BLaER1 (cell line): Measurements from ENCODE around the gene C3.

Experiments used
- H3K27ac ChIP-seq: shearing (Covaris generic); formaldehyde crosslinking; 2 replicates; pipeline ENCODE4 v1.8.1; 2022
- H3K27me3 ChIP-seq: shearing (Covaris generic); formaldehyde crosslinking; 2 replicates; pipeline ENCODE4 v1.8.1; 2022
- H3K36me3 ChIP-seq: shearing (Covaris generic); formaldehyde crosslinking; 2 replicates; pipeline ENCODE4 v1.8.1; 2022
- H3K4me1 ChIP-seq: shearing (Covaris generic); formaldehyde crosslinking; 2 replicates; pipeline ENCODE4 v1.8.1; 2022
- H3K4me2 ChIP-seq: shearing (Covaris generic); formaldehyde crosslinking; 2 replicates; pipeline ENCODE4 v1.8.1; 2022
- H3K4me3 ChIP-seq: shearing (Covaris generic); formaldehyde crosslinking; 2 replicates; pipeline ENCODE4 v1.8.1; 2022
- H3K9ac ChIP-seq: shearing (Covaris generic); formaldehyde crosslinking; 2 replicates; pipeline ENCODE4 v1.8.1; 2022
- H3K9me3 ChIP-seq: shearing (Covaris generic); formaldehyde crosslinking; 2 replicates; pipeline ENCODE4 v1.8.1; 2022
- H4K20me1 ChIP-seq: shearing (Covaris generic); formaldehyde crosslinking; 2 replicates; pipeline ENCODE4 v1.8.1; 2022
- Cebpa-rat ChIP-seq: shearing (Covaris generic); IDR thresholded peaks from 2 replicates; pipeline ENCODE4 v1.8.1; 2022

C3 gene

GRCh38 chr19:6708346-6708745 lies 12.1 kb downstream of the C3 start:
- Histone ChIP-seq H3K4me2 (no peak overlapping the region), H3K27ac (no peak overlapping the region), H3K9me3 (no peaks in the 10 kb centered on the region), H3K4me3 (no peak overlapping the region), H3K36me3 (no peaks in the 10 kb centered on the region), H3K4me1 (no peaks in the 10 kb centered on the region), H3K27me3 (peaks cover 49% of the 10 kb centered on the region), H3K9ac (no peak overlapping the region), H4K20me1 (no peaks in the 10 kb centered on the region)
- no peak for TF ChIP-seq Cebpa-rat

GRCh38 chr19:6707658-6708018 lies 12.8 kb downstream of the C3 start:
- Histone ChIP-seq H3K4me3 (no peak overlapping the region), H3K27me3 (peaks cover 49% of the 10 kb centered on the region), H4K20me1 (no peaks in the 10 kb centered on the region), H3K4me1 (no peaks in the 10 kb centered on the region), H3K4me2 (no peak overlapping the region), H3K9me3 (no peaks in the 10 kb centered on the region), H3K36me3 (no peaks in the 10 kb centered on the region), H3K9ac (no peak overlapping the region), H3K27ac (no peak overlapping the region)
- TF ChIP-seq Cebpa-rat: no peak

GRCh38 chr19:6707011-6707657 lies 13.3 kb downstream of the C3 start:
- Histone ChIP-seq H3K4me2 (no peak overlapping the region), H4K20me1 (no peaks in the 10 kb centered on the region), H3K4me1 (no peaks in the 10 kb centered on the region), H3K27me3 (peaks cover 47% of the 10 kb centered on the region), H3K9me3 (no peaks in the 10 kb centered on the region), H3K9ac (no peak overlapping the region), H3K4me3 (no peak overlapping the region), H3K27ac (no peak overlapping the region), H3K36me3 (no peaks in the 10 kb centered on the region)
- no peak for TF ChIP-seq Cebpa-rat

GRCh38 chr19:6706633-6706958 lies 13.9 kb downstream of the C3 start:
- Histone ChIP-seq H3K27me3 (peaks cover 42% of the 10 kb centered on the region), H3K9ac (no peak overlapping the region), H3K27ac (no peak overlapping the region), H3K4me2 (no peak overlapping the region), H3K9me3 (no peaks in the 10 kb centered on the region), H3K4me3 (no peak overlapping the region), H4K20me1 (no peaks in the 10 kb centered on the region), H3K36me3 (no peaks in the 10 kb centered on the region), H3K4me1 (no peaks in the 10 kb centered on the region)
- TF ChIP-seq Cebpa-rat: no peak

- H3K27me3 ChIP-seq: peaks cover 37% of the 10 kb centered on the region
- H3K36me3 ChIP-seq: no peaks in the 10 kb centered on the region
- no peak for TF ChIP-seq Cebpa-rat
- no peaks in the 10 kb centered on the region for H3K9me3 ChIP-seq
- H3K9ac ChIP-seq: no peak overlapping the region
- H3K4me2 ChIP-seq: no peak overlapping the region
- no peak overlapping the region for H3K4me3 ChIP-seq
- no peaks in the 10 kb centered on the region for H4K20me1 ChIP-seq
- H3K4me1 ChIP-seq: no peaks in the 10 kb centered on the region
- no peak overlapping the region for H3K27ac ChIP-seq
These were observed 14.4 kb downstream of the C3 start for GRCh38 chr19:6705931-6706632.

GRCh38 chr19:6700586-6701316 lies 19.7 kb downstream of the C3 start:
- H3K27ac ChIP-seq: no peak overlapping the region
- H3K9ac ChIP-seq: no peak overlapping the region
- H3K4me2 ChIP-seq: no peak overlapping the region
- H3K9me3 ChIP-seq: no peaks in the 10 kb centered on the region
- H3K27me3 ChIP-seq: no peaks in the 10 kb centered on the region
- H3K36me3 ChIP-seq: no peaks in the 10 kb centered on the region
- no peaks in the 10 kb centered on the region for H3K4me1 ChIP-seq
- TF ChIP-seq Cebpa-rat: no peak
- no peak overlapping the region for H3K4me3 ChIP-seq
- no peaks in the 10 kb centered on the region for H4K20me1 ChIP-seq

GRCh38 chr19:6699935-6700334 lies 20.5 kb downstream of the C3 start:
- H3K9ac ChIP-seq: no peak overlapping the region
- no peak for TF ChIP-seq Cebpa-rat

GRCh38 chr19:6697291-6697690 lies 23.2 kb downstream of the C3 start:
- Histone ChIP-seq H3K9ac (no peak overlapping the region), H4K20me1 (no peaks in the 10 kb centered on the region), H3K9me3 (no peaks in the 10 kb centered on the region; the same call in 1 of the 2 replicates), H3K4me3 (no peak overlapping the region), H3K27me3 (no peaks in the 10 kb centered on the region), H3K4me2 (no peak overlapping the region), H3K27ac (no peak overlapping the region), H3K4me1 (no peaks in the 10 kb centered on the region), H3K36me3 (no peaks in the 10 kb centered on the region)
- no peak for TF ChIP-seq Cebpa-rat

More at GRCh38 chr19:6699935-6700334, 20.5 kb downstream of the C3 start:
- Histone ChIP-seq H3K27me3 (no peaks in the 10 kb centered on the region), H3K4me2 (no peak overlapping the region), H4K20me1 (no peaks in the 10 kb centered on the region), H3K9me3 (no peaks in the 10 kb centered on the region), H3K4me1 (no peaks in the 10 kb centered on the region), H3K27ac (no peak overlapping the region), H3K36me3 (no peaks in the 10 kb centered on the region), H3K4me3 (no peak overlapping the region)

GRCh38 chr19:6696239-6696820 lies 24.1 kb downstream of the C3 start:
- H3K9me3 ChIP-seq: no peaks in the 10 kb centered on the region; the same call in 1 of the 2 replicates
- TF ChIP-seq Cebpa-rat: no peak
- H3K9ac ChIP-seq: no peak overlapping the region
- H3K36me3 ChIP-seq: no peaks in the 10 kb centered on the region
- H3K27me3 ChIP-seq: no peaks in the 10 kb centered on the region
- no peaks in the 10 kb centered on the region for H4K20me1 ChIP-seq
- no peak overlapping the region for H3K4me3 ChIP-seq
- H3K4me1 ChIP-seq: no peaks in the 10 kb centered on the region
- H3K27ac ChIP-seq: no peak overlapping the region
- H3K4me2 ChIP-seq: no peak overlapping the region
